Colonic mucosa (tissue), 4 donors: Measurements from ENCODE around the gene C1orf198. TPM values are rescaled to one million over a fixed set of nuclear protein-coding genes. Genes with fewer than 3 reads are reported as not detected.

ENCODE experiments used
- DNase-seq: peaks from one replicate; pipeline ENCODE4 v3.0.0-alpha.2; 2020
- H3K27ac ChIP-seq: fragments of 200-600 bp; one replicate; pipeline ENCODE4 v1.8.0; 2021
- H3K27me3 ChIP-seq: fragments of 200-600 bp; one replicate; pipeline ENCODE4 v1.8.0; 2021
- H3K36me3 ChIP-seq: fragments of 200-600 bp; one replicate; pipeline ENCODE4 v1.8.0; 2021
- H3K4me1 ChIP-seq: fragments of 200-600 bp; one replicate; pipeline ENCODE4 v1.8.0; 2021; ENCODE audit warnings: mild to moderate bottlenecking
- H3K4me3 ChIP-seq: fragments of 200-600 bp; one replicate; pipeline ENCODE4 v1.8.0; 2021
- H3K9ac ChIP-seq, 2 donors: one replicate each; pipeline ENCODE4 v1.7.0; 2013; ENCODE audit warnings: control low read depth in 2 of 2, low read depth in 2 of 2, low read length in 2 of 2
- H3K9me3 ChIP-seq: fragments of 200-600 bp; one replicate; pipeline ENCODE4 v1.8.0; 2021
- CTCF ChIP-seq: fragments of 200-600 bp; IDR thresholded peaks from one replicate; pipeline ENCODE4 v1.8.0; 2022; ENCODE audit warnings: antibody characterized with exemption, mild to moderate bottlenecking
- intact Hi-C: fragments of 100-400 bp; cut with DNase I; formaldehyde crosslinking; loops from one replicate; pipeline ENCODE4 v1.14.1; 2022
- total RNA-seq, 2 donors: library from RNA; stranded (reverse); fragmentation: NEBNext Ultra II Directional in 1 of 2; extraction: Animal tissue kit (Norgen Biotek cat#: 25700) in 1 of 2; gene quantifications; one replicate each; pipeline ENCODE4 v1.2.1, GENCODE V29; 2021
- donor health status: healthy.
- donor health status: DM: no; HTN: no; CAD: no.
- donor health status: DM: no; HTN: no; CAD: no.

Gene C1orf198
- total RNA-seq, 2 donors from 2014 or later, result 19.1 to 24.6 TPM

- TF ChIP-seq CTCF, result no peak
- no peaks in the 10 kb centered on the region for H3K4me1 ChIP-seq
- H3K36me3 ChIP-seq, result no peaks in the 10 kb centered on the region
- H3K27me3 ChIP-seq, result no peaks in the 10 kb centered on the region
- DNase-seq, result no peak
- no peaks in the 10 kb centered on the region for H3K9me3 ChIP-seq
- no peak overlapping the region for H3K9ac ChIP-seq
- no peak overlapping the region for H3K4me3 ChIP-seq
- intact Hi-C loops, result no loop called here
- H3K27ac ChIP-seq, result no peak overlapping the region
These were observed 42.6 kb downstream of the C1orf198 start for GRCh38 chr1:230825761-230826160.

GRCh38 chr1:230824919-230825721, 43.2 kb downstream of the C1orf198 start:
- Histone ChIP-seq H3K9me3 (no peaks in the 10 kb centered on the region), H3K4me3 (no peak overlapping the region), H3K4me1 (no peaks in the 10 kb centered on the region), H3K27me3 (no peaks in the 10 kb centered on the region), H3K36me3 (no peaks in the 10 kb centered on the region), H3K9ac (no peak overlapping the region), H3K27ac (no peak overlapping the region)
- no peak for DNase-seq
- intact Hi-C loops, result no loop called here
- no peak for TF ChIP-seq CTCF

GRCh38 chr1:230824551-230824918, 43.8 kb downstream of the C1orf198 start:
- no peak overlapping the region for H3K9ac ChIP-seq
- no peaks in the 10 kb centered on the region for H3K4me1 ChIP-seq
- H3K27ac ChIP-seq, result no peak overlapping the region
- H3K27me3 ChIP-seq, result no peaks in the 10 kb centered on the region
- H3K4me3 ChIP-seq, result no peak overlapping the region
- no peak for TF ChIP-seq CTCF
- intact Hi-C loops, result no loop called here
- no peaks in the 10 kb centered on the region for H3K9me3 ChIP-seq
- H3K36me3 ChIP-seq, result no peaks in the 10 kb centered on the region
- DNase-seq, result no peak

GRCh38 chr1:230823931-230824381, 44.4 kb downstream of the C1orf198 start:
- no peaks in the 10 kb centered on the region for H3K27me3 ChIP-seq
- no peak for TF ChIP-seq CTCF
- H3K4me1 ChIP-seq, result no peaks in the 10 kb centered on the region
- no peaks in the 10 kb centered on the region for H3K36me3 ChIP-seq
- H3K4me3 ChIP-seq, result no peak overlapping the region
- DNase-seq, result no peak
- intact Hi-C loops, result no loop called here
- no peak overlapping the region for H3K9ac ChIP-seq
- no peaks in the 10 kb centered on the region for H3K9me3 ChIP-seq
- no peak overlapping the region for H3K27ac ChIP-seq

GRCh38 chr1:230823426-230823825, 44.9 kb downstream of the C1orf198 start:
- no peak for TF ChIP-seq CTCF
- Histone ChIP-seq H3K36me3 (no peaks in the 10 kb centered on the region), H3K9ac (no peak overlapping the region), H3K27me3 (no peaks in the 10 kb centered on the region), H3K9me3 (no peaks in the 10 kb centered on the region), H3K4me3 (no peak overlapping the region), H3K27ac (no peak overlapping the region), H3K4me1 (no peaks in the 10 kb centered on the region)
- DNase-seq, result no peak
- intact Hi-C loops, result no loop called here
